CD4-positive, CD25-positive, alpha-beta regulatory T cell (primary cell): ENCODE results near the gene DOCK8. TPM values are rescaled to one million over a fixed set of nuclear protein-coding genes. Genes with fewer than 3 reads are reported as not detected.
A peak's percentile ranks its signal among the peaks of the same experiment; 100 is the strongest.

Source experiments
- ATAC-seq, 2 donors: fragments of 150-1000 bp; cut with Tn5 transposase; one replicate each; pipeline ENCODE4 v1.10.0; 2021; ENCODE audit warnings: low read depth in 2 of 2, moderate number of reproducible peaks in 2 of 2, moderate library complexity in 1 of 2
- DNase-seq, 3 donors: peaks; one replicate each; pipeline versions ENCODE4 v3.0.0 to v3.0.0-alpha.2; 2012 to 2022; ENCODE audit warnings: mixed read lengths in 1 of 3
- H3K27ac ChIP-seq: one replicate; pipeline ENCODE4 v1.7.0; 2013; ENCODE audit warnings: mild to moderate bottlenecking, low read length; ENCODE audit not compliant: insufficient read depth, poor library complexity, severe bottlenecking
- H3K27me3 ChIP-seq: one replicate; pipeline ENCODE4 v1.7.0; 2013; ENCODE audit warnings: low read length; ENCODE audit not compliant: control insufficient read depth, insufficient read depth
- H3K36me3 ChIP-seq: one replicate; pipeline ENCODE4 v1.7.0; 2013; ENCODE audit warnings: mild to moderate bottlenecking, low read length, moderate library complexity; ENCODE audit not compliant: control insufficient read depth, insufficient read depth
- H3K4me1 ChIP-seq: 2 replicates; pipeline ENCODE4 v1.7.0; 2013; ENCODE audit warnings: mild to moderate bottlenecking, low read length; ENCODE audit not compliant: insufficient read depth, control insufficient read depth, poor library complexity, severe bottlenecking
- H3K4me3 ChIP-seq: one replicate; pipeline ENCODE4 v1.7.0; 2013; ENCODE audit warnings: low read depth, mild to moderate bottlenecking, low read length, moderate library complexity
- H3K9me3 ChIP-seq, 2 experiments: 1 replicate in 1 of 2; 2 replicates in 1 of 2; pipeline ENCODE4 v1.7.0; 2013; ENCODE audit warnings: low read length in 2 of 2, mild to moderate bottlenecking in 1 of 2, moderate library complexity in 1 of 2; ENCODE audit not compliant: control insufficient read depth in 2 of 2
- H3K27ac Mint-ChIP-seq, 3 donors: one replicate each; pipeline ENCODE4 v1.8.0; 2020 to 2022; ENCODE audit warnings: mild to moderate bottlenecking in 3 of 3, mixed read lengths in 3 of 3, moderate library complexity in 2 of 3
- H3K27me3 Mint-ChIP-seq: one replicate; pipeline ENCODE4 v1.8.0; 2022; ENCODE audit warnings: mild to moderate bottlenecking, mixed read lengths
- H3K36me3 Mint-ChIP-seq: one replicate; pipeline ENCODE4 v1.8.0; 2020; ENCODE audit warnings: mixed read lengths
- H3K4me1 Mint-ChIP-seq, 4 donors: one replicate each; pipeline ENCODE4 v1.8.0; 2020 to 2022; ENCODE audit warnings: mixed read lengths in 4 of 4, mild to moderate bottlenecking in 1 of 4
- H3K4me3 Mint-ChIP-seq, 4 donors: one replicate each; pipeline ENCODE4 v1.8.0; 2020 to 2022; ENCODE audit warnings: mild to moderate bottlenecking in 4 of 4, mixed read lengths in 4 of 4, moderate library complexity in 3 of 4
- H3K9me3 Mint-ChIP-seq, 7 donors: one replicate each; pipeline ENCODE4 v1.8.0; 2020 to 2022; ENCODE audit warnings: mixed read lengths in 7 of 7, mild to moderate bottlenecking in 3 of 7, moderate library complexity in 2 of 7
- polyA plus RNA-seq, 4 donors: library from polyadenylated mRNA; unstranded; fragments of 300-500 nt; fragmentation: Illumina TruSeq; gene quantifications; one replicate each; pipeline ENCODE4 v1.2.3, GENCODE V29; 2021
- total RNA-seq: library from RNA; stranded (reverse); gene quantifications from one replicate; pipeline ENCODE4 v1.2.3, GENCODE V29; 2022

Gene DOCK8
- total and polyA plus RNA-seq, 5 donors from 2014 or later: 51.8 to 219 (median 54.4) TPM

GRCh38 chr9:343773-344172 is 129.1 kb downstream of the DOCK8 start:
- Histone ChIP-seq H3K27me3 (no peaks in the 10 kb centered on the region), H3K4me3 (no peak overlapping the region), H3K9me3 (no peaks in the 10 kb centered on the region), H3K36me3 (peaks cover 96% of the 10 kb centered on the region), H3K4me1 (no peaks in the 10 kb centered on the region), H3K27ac (no peak overlapping the region)
- no peak overlapping the region for H3K4me3 Mint-ChIP-seq
- no peak for ATAC-seq
- peaks cover 0 to 21% (median 12%) of the 10 kb centered on the region in 4 donors for H3K4me1 Mint-ChIP-seq
- no peak for DNase-seq
- H3K9me3 Mint-ChIP-seq: no peaks in the 10 kb centered on the region
- H3K27ac Mint-ChIP-seq: peak overlapping the region in 1 of 3 donors; percentile 50
- H3K27me3 Mint-ChIP-seq: no peaks in the 10 kb centered on the region
- H3K36me3 Mint-ChIP-seq: peaks cover 53% of the 10 kb centered on the region

- H3K9me3 Mint-ChIP-seq: no peaks in the 10 kb centered on the region
- ATAC-seq (no peak), DNase-seq (no peak)
- no peak overlapping the region for H3K4me3 Mint-ChIP-seq
- Histone ChIP-seq H3K27ac (no peak overlapping the region), H3K4me3 (no peak overlapping the region), H3K27me3 (no peaks in the 10 kb centered on the region), H3K4me1 (peaks cover 19% of the 10 kb centered on the region), H3K36me3 (peaks cover 98% of the 10 kb centered on the region), H3K9me3 (no peaks in the 10 kb centered on the region)
- H3K36me3 Mint-ChIP-seq: peaks cover 62% of the 10 kb centered on the region
- H3K27me3 Mint-ChIP-seq: no peaks in the 10 kb centered on the region
- H3K27ac Mint-ChIP-seq: no peak overlapping the region
- H3K4me1 Mint-ChIP-seq: peaks cover 9 to 45% (median 32%) of the 10 kb centered on the region in 4 donors
Measured at GRCh38 chr9:346111-346571, 131.5 kb downstream of the DOCK8 start.

DNA sequence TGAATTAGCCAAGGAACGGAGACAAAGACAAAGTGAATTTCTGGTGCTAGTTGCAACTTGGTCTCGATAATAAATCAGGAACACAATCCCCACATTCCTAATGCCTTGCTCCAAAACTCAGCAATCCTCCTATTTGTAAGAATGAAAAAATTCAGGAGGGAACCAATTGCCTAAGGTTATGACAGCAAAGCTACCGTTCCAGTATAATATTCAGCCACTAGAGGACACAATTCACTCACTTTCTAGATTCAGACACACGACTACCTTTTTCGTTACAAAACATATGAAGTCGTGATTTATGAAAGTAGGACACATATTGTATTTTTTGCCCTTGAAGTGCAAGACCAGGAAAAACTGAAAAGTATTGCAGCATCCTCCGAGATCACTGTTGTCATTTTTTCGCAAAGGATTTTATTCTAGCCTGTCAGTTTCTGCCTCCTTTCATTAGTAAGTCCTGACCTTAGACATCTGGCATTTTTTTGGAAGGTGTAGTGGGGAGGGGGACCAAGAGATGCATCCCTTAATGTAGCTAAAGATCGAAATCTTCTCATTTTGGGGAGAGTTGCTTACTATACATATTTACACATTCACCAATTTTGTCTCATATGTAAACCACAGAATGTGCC is 133.1 kb downstream of the DOCK8 start:
- peaks cover 19% of the 10 kb centered on the region for H3K4me1 ChIP-seq
- Mint-ChIP-seq H3K4me3 (no peak overlapping the region), H3K27me3 (no peaks in the 10 kb centered on the region), H3K36me3 (peaks cover 62% of the 10 kb centered on the region), H3K27ac (peak overlapping the region in 2 of 3 donors; percentile 14 to 80), H3K9me3 (no peaks in the 10 kb centered on the region), H3K4me1 (peaks cover 9 to 56% (median 42%) of the 10 kb centered on the region in 4 donors)
- ATAC-seq: no peak
- H3K9me3 ChIP-seq: no peaks in the 10 kb centered on the region
- peak in 1 of 3 donors; percentile 25 for DNase-seq
- no peak overlapping the region for H3K27ac ChIP-seq
- peaks cover 96% of the 10 kb centered on the region for H3K36me3 ChIP-seq
- no peak overlapping the region for H3K4me3 ChIP-seq
- no peaks in the 10 kb centered on the region for H3K27me3 ChIP-seq

- Mint-ChIP-seq H3K4me3 (peak overlapping the region; percentile 36 to 90 (median 70)), H3K4me1 (peaks cover 14 to 67% (median 59%) of the 10 kb centered on the region in 4 donors), H3K27ac (peak overlapping the region; percentile 89 to 98 (median 92)), H3K36me3 (peaks cover 59% of the 10 kb centered on the region), H3K9me3 (no peaks in the 10 kb centered on the region), H3K27me3 (no peaks in the 10 kb centered on the region)
- Histone ChIP-seq H3K36me3 (peaks cover 82% of the 10 kb centered on the region), H3K4me1 (peaks cover 19% of the 10 kb centered on the region), H3K4me3 (peak overlapping the region; percentile 46), H3K27me3 (no peaks in the 10 kb centered on the region), H3K27ac (peak overlapping the region; percentile 58), H3K9me3 (no peaks in the 10 kb centered on the region)
- peak; percentile 70 for ATAC-seq
- DNase-seq: peak in 2 of 3 donors; percentile 21 to 77
Measured at GRCh38 chr9:350384-350783, 135.7 kb downstream of the DOCK8 start.

DNA sequence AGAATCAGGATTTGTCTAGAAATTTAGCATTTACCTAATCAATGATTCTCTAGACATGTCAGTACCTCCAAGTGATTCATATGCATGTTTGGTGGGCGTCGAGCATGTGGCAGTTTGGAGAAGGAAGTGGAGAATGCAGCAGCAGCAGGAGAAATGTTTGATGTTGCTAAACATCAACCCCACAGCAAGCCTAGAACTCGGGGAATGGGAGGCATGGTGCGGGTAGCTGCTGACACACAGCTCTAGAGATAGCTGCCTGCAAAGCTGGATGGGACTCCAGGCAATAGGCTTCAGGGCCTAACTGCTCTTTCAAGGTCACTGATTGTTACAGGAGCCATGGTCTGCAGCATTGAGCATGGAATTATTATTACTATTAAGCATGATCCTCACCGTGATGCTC is 137.3 kb downstream of the DOCK8 start:
- ATAC-seq (no peak), DNase-seq (no peak)
- Histone ChIP-seq H3K27me3 (no peaks in the 10 kb centered on the region), H3K9me3 (no peaks in the 10 kb centered on the region), H3K36me3 (peaks cover 79% of the 10 kb centered on the region), H3K4me3 (no peak overlapping the region), H3K27ac (no peak overlapping the region), H3K4me1 (peaks cover 19% of the 10 kb centered on the region)
- H3K27ac Mint-ChIP-seq: peak overlapping the region; percentile 54 to 89 (median 81)
- H3K4me1 Mint-ChIP-seq: peaks cover 14 to 70% (median 63%) of the 10 kb centered on the region in 4 donors
- no peaks in the 10 kb centered on the region for H3K9me3 Mint-ChIP-seq
- peak overlapping the region in 1 of 4 donors; percentile 33 for H3K4me3 Mint-ChIP-seq
- H3K27me3 Mint-ChIP-seq: no peaks in the 10 kb centered on the region
- H3K36me3 Mint-ChIP-seq: peaks cover 56% of the 10 kb centered on the region

DNA sequence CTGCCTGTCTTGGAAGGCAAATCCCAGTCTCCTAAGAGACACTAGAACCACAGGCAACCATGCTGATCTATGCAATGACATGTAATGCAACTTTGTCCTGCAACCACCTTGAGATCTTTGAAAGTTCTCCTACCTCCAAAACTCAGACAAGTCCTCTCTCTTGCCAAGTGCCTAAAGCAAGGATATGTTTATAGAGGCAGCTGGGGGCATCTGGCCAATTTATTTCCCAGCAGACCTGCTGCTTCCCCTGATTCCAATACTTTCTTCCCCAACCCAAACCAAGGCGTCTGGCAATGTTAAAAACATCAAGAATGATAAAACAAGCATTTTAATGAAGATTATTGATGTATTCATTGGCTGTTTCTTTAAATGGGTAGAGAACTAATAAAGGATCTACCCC is 138.4 kb downstream of the DOCK8 start:
- Mint-ChIP-seq H3K9me3 (no peaks in the 10 kb centered on the region), H3K36me3 (peaks cover 57% of the 10 kb centered on the region), H3K27ac (peak overlapping the region; percentile 52 to 89 (median 84)), H3K27me3 (no peaks in the 10 kb centered on the region), H3K4me1 (peaks cover 14 to 74% (median 64%) of the 10 kb centered on the region in 4 donors), H3K4me3 (no peak overlapping the region)
- Histone ChIP-seq H3K27ac (no peak overlapping the region), H3K27me3 (no peaks in the 10 kb centered on the region), H3K4me3 (no peak overlapping the region), H3K4me1 (peaks cover 19% of the 10 kb centered on the region), H3K36me3 (peaks cover 77% of the 10 kb centered on the region), H3K9me3 (no peaks in the 10 kb centered on the region)
- DNase-seq (no peak), ATAC-seq (no peak)

DNA sequence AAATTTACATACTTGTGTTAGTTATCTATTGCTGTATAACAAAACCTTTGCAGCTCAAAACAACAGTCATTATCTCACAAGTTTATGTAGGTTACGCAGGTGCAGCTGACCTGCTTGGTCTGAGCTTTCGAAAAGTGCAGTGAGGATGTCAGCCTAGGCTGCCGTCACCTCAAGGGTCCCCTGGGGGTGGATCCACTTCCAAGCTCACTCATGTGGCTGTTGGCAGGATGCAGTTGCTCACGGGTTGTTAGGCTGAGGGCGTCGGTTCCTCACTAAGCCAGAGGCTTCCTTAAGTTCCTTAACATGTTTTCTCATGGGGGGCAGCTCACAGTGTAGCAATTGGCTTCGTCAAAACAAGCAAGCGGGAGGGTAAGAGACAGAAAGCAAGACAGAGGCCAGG is 139.8 kb downstream of the DOCK8 start:
- ATAC-seq (no peak), DNase-seq (no peak)
- Histone ChIP-seq H3K9me3 (no peaks in the 10 kb centered on the region), H3K27me3 (no peaks in the 10 kb centered on the region), H3K4me1 (peaks cover 17% of the 10 kb centered on the region), H3K4me3 (no peak overlapping the region), H3K27ac (no peak overlapping the region), H3K36me3 (peaks cover 72% of the 10 kb centered on the region)
- H3K4me3 Mint-ChIP-seq: no peak overlapping the region
- no peaks in the 10 kb centered on the region for H3K9me3 Mint-ChIP-seq
- no peaks in the 10 kb centered on the region for H3K27me3 Mint-ChIP-seq
- H3K4me1 Mint-ChIP-seq: peaks cover 14 to 72% (median 61%) of the 10 kb centered on the region in 4 donors
- peaks cover 61% of the 10 kb centered on the region for H3K36me3 Mint-ChIP-seq
- peak overlapping the region in 2 of 3 donors; percentile 57 to 68 for H3K27ac Mint-ChIP-seq

GRCh38 chr9:357560-357959 is 142.9 kb downstream of the DOCK8 start:
- H3K4me3 ChIP-seq: no peak overlapping the region
- Mint-ChIP-seq H3K36me3 (peaks cover 51% of the 10 kb centered on the region), H3K9me3 (no peaks in the 10 kb centered on the region), H3K4me1 (peaks cover 5 to 52% (median 40%) of the 10 kb centered on the region in 4 donors), H3K27me3 (no peaks in the 10 kb centered on the region), H3K4me3 (no peak overlapping the region), H3K27ac (peak overlapping the region; percentile 37 to 69 (median 58))
- ATAC-seq (no peak), DNase-seq (no peak)
- no peak overlapping the region for H3K27ac ChIP-seq
- H3K4me1 ChIP-seq: no peaks in the 10 kb centered on the region
- peaks cover 66% of the 10 kb centered on the region for H3K36me3 ChIP-seq
- no peaks in the 10 kb centered on the region for H3K9me3 ChIP-seq
- H3K27me3 ChIP-seq: no peaks in the 10 kb centered on the region
